Testis (tissue), 2 donors: ENCODE measurements around the gene TADA2A.

Source experiments
- CTCF ChIP-seq, 3 experiments: fragments of 450-650 bp in 2 of 3; fragments of 200-600 bp in 1 of 3; sonication (generic) in 1 of 3; IDR thresholded peaks; one replicate each; pipeline ENCODE4 v1.5.1; 2016 to 2019; ENCODE audit warnings: antibody characterized with exemption in 3 of 3, mild to moderate bottlenecking in 2 of 3, moderate library complexity in 1 of 3
- POLR2A ChIP-seq: fragments of 450-650 bp; IDR thresholded peaks from one replicate; pipeline ENCODE4 v1.6.1; 2017; ENCODE audit warnings: antibody characterized with exemption, mild to moderate bottlenecking, moderate library complexity

- TF ChIP-seq POLR2A = no peak
- no peak for TF ChIP-seq CTCF (IDR thresholded peaks at IDR 0.05)
These were observed 20.2 kb upstream of the TADA2A start for GRCh38 chr17:37386462-37386861.
